Measurements from ENCODE around the gene PFN3. TPM values are rescaled to one million over a fixed set of nuclear protein-coding genes. Genes with fewer than 3 reads are reported as not detected.

PFN3 gene
- total and polyA plus RNA-seq, 2 of the 13 experiments (the other 11 are each of a cell fraction or from before 2014, with no cell fraction given) = not detected

DNA sequence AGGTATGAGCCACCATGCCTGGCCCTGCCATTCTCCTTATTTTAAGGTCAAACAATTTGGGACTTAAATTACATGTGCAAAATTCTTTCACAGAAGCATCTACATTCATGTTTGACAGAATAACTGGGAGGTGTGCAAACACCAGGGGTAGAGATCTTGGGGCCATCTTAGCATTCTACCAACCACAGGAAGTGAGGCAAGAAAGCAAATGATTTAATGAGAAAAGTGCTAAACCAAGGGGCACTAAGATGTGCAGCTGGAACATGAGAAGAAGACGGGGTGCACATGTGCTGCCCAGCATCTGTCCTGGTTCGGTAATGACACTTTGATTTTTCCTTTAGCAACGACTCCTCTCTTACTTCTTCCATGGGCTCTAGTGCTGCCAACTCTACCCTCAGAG lies 10.1 kb upstream of the PFN3 start (continued):
- TF ChIP-seq, protein P1, sequence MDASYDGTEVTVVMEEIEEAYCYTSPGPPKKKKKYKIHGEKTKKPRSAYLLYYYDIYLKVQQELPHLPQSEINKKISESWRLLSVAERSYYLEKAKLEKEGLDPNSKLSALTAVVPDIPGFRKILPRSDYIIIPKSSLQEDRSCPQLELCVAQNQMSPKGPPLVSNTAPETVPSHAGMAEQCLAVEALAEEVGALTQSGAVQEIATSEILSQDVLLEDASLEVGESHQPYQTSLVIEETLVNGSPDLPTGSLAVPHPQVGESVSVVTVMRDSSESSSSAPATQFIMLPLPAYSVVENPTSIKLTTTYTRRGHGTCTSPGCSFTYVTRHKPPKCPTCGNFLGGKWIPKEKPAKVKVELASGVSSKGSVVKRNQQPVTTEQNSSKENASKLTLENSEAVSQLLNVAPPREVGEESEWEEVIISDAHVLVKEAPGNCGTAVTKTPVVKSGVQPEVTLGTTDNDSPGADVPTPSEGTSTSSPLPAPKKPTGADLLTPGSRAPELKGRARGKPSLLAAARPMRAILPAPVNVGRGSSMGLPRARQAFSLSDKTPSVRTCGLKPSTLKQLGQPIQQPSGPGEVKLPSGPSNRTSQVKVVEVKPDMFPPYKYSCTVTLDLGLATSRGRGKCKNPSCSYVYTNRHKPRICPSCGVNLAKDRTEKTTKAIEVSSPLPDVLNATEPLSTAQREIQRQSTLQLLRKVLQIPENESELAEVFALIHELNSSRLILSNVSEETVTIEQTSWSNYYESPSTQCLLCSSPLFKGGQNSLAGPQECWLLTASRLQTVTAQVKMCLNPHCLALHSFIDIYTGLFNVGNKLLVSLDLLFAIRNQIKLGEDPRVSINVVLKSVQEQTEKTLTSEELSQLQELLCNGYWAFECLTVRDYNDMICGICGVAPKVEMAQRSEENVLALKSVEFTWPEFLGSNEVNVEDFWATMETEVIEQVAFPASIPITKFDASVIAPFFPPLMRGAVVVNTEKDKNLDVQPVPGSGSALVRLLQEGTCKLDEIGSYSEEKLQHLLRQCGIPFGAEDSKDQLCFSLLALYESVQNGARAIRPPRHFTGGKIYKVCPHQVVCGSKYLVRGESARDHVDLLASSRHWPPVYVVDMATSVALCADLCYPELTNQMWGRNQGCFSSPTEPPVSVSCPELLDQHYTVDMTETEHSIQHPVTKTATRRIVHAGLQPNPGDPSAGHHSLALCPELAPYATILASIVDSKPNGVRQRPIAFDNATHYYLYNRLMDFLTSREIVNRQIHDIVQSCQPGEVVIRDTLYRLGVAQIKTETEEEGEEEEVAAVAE (CRISPR knock-in tag; IDR thresholded peaks at IDR 0.05; ENCODE audit: borderline replicate concordance) = no peak
- TF ChIP-seq, protein P2, sequence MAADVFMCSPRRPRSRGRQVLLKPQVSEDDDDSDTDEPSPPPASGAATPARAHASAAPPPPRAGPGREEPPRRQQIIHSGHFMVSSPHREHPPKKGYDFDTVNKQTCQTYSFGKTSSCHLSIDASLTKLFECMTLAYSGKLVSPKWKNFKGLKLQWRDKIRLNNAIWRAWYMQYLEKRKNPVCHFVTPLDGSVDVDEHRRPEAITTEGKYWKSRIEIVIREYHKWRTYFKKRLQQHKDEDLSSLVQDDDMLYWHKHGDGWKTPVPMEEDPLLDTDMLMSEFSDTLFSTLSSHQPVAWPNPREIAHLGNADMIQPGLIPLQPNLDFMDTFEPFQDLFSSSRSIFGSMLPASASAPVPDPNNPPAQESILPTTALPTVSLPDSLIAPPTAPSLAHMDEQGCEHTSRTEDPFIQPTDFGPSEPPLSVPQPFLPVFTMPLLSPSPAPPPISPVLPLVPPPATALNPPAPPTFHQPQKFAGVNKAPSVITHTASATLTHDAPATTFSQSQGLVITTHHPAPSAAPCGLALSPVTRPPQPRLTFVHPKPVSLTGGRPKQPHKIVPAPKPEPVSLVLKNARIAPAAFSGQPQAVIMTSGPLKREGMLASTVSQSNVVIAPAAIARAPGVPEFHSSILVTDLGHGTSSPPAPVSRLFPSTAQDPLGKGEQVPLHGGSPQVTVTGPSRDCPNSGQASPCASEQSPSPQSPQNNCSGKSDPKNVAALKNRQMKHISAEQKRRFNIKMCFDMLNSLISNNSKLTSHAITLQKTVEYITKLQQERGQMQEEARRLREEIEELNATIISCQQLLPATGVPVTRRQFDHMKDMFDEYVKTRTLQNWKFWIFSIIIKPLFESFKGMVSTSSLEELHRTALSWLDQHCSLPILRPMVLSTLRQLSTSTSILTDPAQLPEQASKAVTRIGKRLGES (CRISPR knock-in tag; IDR thresholded peaks at IDR 0.05; ENCODE audit: borderline replicate concordance) = no peak
- TF ChIP-seq ZNF556 (CRISPR knock-in tag; IDR thresholded peaks at IDR 0.05; ENCODE audit: borderline replicate concordance) (no peak), SIX4 (CRISPR knock-in tag; IDR thresholded peaks at IDR 0.05) (no peak), ZNF879 (CRISPR knock-in tag; IDR thresholded peaks at IDR 0.05) (no peak), PAX8 (CRISPR knock-in tag; IDR thresholded peaks at IDR 0.05; ENCODE audit: borderline replicate concordance) (no peak), MIER3 (CRISPR knock-in tag; IDR thresholded peaks at IDR 0.05; ENCODE audit: borderline replicate concordance) (no peak), NFYC (CRISPR knock-in tag; IDR thresholded peaks at IDR 0.05) (no peak)
- TF ChIP-seq, protein P3, sequence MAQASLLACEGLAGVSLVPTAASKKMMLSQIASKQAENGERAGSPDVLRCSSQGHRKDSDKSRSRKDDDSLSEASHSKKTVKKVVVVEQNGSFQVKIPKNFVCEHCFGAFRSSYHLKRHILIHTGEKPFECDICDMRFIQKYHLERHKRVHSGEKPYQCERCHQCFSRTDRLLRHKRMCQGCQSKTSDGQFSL (CRISPR knock-in tag; IDR thresholded peaks at IDR 0.05) = no peak
- TF ChIP-seq, protein P4, sequence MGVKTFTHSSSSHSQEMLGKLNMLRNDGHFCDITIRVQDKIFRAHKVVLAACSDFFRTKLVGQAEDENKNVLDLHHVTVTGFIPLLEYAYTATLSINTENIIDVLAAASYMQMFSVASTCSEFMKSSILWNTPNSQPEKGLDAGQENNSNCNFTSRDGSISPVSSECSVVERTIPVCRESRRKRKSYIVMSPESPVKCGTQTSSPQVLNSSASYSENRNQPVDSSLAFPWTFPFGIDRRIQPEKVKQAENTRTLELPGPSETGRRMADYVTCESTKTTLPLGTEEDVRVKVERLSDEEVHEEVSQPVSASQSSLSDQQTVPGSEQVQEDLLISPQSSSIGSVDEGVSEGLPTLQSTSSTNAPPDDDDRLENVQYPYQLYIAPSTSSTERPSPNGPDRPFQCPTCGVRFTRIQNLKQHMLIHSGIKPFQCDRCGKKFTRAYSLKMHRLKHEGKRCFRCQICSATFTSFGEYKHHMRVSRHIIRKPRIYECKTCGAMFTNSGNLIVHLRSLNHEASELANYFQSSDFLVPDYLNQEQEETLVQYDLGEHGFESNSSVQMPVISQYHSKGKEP (CRISPR knock-in tag; IDR thresholded peaks at IDR 0.05) = no peak
- TF ChIP-seq, protein P5, sequence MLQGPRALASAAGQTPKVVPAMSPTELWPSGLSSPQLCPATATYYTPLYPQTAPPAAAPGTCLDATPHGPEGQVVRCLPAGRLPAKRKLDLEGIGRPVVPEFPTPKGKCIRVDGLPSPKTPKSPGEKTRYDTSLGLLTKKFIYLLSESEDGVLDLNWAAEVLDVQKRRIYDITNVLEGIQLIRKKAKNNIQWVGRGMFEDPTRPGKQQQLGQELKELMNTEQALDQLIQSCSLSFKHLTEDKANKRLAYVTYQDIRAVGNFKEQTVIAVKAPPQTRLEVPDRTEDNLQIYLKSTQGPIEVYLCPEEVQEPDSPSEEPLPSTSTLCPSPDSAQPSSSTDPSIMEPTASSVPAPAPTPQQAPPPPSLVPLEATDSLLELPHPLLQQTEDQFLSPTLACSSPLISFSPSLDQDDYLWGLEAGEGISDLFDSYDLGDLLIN (CRISPR knock-in tag; IDR thresholded peaks at IDR 0.05; ENCODE audit: borderline replicate concordance) = no peak
- TF ChIP-seq, protein P6, sequence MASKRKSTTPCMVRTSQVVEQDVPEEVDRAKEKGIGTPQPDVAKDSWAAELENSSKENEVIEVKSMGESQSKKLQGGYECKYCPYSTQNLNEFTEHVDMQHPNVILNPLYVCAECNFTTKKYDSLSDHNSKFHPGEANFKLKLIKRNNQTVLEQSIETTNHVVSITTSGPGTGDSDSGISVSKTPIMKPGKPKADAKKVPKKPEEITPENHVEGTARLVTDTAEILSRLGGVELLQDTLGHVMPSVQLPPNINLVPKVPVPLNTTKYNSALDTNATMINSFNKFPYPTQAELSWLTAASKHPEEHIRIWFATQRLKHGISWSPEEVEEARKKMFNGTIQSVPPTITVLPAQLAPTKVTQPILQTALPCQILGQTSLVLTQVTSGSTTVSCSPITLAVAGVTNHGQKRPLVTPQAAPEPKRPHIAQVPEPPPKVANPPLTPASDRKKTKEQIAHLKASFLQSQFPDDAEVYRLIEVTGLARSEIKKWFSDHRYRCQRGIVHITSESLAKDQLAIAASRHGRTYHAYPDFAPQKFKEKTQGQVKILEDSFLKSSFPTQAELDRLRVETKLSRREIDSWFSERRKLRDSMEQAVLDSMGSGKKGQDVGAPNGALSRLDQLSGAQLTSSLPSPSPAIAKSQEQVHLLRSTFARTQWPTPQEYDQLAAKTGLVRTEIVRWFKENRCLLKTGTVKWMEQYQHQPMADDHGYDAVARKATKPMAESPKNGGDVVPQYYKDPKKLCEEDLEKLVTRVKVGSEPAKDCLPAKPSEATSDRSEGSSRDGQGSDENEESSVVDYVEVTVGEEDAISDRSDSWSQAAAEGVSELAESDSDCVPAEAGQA (IDR thresholded peaks at IDR 0.05; ENCODE audit: low read depth) = no peak
- TF ChIP-seq, protein P6 (CRISPR knock-in tag; IDR thresholded peaks at IDR 0.05; ENCODE audit: borderline replicate concordance) = no peak

Data from HepG2 (cell line).